Measurements from ENCODE around the gene EYA2.
"Not testable (repeated sequence)": the region's sequence is repeated elsewhere in the genome, so short reads cannot be mapped to it uniquely, and the experiment has no call there.

The EYA2 gene

GRCh38 chr20:46955601-46956556 is 61.2 kb downstream of the EYA2 start:
- DNase-seq, result no peak

DNA sequence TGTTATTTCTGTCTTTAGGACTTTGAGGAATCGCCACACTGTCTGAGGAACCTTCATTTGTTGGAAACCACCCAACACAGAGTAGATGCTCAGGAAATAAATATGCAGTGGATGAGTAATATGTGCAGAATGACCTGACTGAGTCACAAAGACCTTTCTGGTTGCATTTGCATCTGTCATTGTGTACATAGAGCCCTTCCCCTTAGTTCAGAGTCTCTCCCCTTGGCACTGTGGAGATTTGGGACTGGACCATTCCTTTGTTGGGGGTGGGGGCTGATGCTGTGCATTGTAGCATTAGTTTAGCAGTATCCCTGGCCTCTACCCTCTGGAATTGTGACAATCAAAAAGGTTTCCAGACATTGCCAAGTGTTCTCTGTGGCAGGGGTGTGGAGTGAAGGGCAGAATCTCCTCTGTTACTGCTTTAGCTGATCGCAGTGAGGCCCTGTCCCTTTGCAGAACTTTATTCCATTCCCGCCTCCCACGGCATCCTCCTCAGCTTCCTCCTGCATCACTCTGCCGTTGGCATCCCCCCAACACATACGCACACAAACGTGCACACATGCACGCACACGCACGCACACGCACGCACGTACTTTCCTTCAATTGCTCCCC is 64.5 kb downstream of the EYA2 start:
- no peak for DNase-seq

DNA sequence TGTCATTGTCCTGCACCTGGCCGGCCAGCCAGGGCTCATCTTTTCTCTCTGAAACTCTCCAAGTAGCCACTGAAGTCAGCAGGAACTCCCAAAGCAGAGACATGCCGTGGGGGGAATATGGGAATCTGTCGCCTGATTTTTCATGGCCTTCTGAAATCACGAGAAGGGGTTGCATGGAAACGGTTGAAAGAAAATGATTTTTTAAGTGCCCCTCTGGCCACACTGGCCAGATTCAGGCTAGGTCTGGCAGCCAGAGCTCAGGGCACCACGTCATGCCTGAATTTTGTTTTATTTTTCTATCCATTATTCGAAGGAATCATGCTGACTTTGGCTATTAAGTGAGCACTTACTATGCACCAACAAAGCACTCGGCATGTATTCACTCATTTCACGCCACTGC is 65.2 kb downstream of the EYA2 start:
- DNase-seq, result no peak

GRCh38 chr20:46960536-46960935 is 65.9 kb downstream of the EYA2 start:
- no peak for DNase-seq

DNA sequence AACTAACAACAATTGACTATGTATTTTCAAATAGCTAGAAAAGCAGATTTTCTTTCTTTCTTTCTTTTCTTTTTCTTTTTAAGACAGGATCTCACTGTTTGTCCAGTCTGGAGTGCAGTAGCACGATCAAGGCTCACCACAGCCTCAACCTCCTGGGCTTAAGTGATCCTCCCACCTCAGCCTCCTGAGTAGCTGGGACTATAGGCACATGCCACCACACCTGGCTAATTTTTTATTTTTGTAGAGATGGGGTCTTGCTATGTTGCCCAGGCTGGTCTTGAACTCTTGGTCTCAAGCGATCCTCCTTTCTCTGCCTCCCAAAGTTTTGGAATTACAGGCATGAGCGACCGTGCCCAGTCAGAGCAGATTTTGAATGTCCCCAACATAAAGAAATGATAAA is 67.3 kb downstream of the EYA2 start:
- not testable (repeated sequence) for DNase-seq

DNA sequence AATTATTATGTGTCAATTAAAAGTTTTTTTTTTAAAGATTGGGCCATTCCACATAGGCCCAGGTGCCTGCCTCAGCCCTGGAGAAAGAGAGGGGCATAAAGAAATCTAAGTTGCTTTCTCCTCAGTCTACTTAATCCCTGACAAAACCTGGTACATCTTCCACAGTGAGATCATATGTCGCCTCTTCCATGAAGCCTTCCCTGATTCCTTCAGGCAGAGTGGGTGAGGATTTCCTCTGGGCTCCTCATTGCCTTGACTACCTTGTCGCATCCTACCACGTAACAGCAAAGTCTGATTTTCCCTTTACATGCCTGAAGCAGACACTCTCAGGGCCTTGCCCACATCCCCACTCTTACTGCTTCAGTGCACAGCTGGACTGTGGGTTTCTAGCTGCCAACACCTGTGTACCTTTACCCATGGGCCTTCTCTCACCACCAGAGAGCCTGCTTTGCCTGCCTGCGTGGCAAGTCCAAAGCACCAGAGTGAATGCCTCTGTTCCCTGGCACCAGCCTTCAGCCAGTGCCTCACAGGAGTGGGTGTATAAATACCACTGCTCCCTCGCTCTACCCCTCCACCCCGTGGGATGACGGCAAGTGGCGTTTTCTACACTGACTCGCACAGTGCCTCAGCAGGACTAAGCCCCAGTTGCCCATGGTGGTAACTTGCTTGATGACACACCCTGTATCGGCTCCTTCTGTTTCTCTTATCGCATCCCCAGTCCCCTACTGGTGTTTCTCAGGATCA is 68.0 kb downstream of the EYA2 start:
- DNase-seq, result no peak

- no peak for DNase-seq
Measured at GRCh38 chr20:46963196-46963529, 68.5 kb downstream of the EYA2 start.

GRCh38 chr20:46963758-46964617 is 69.3 kb downstream of the EYA2 start:
- DNase-seq, result no peak

DNA sequence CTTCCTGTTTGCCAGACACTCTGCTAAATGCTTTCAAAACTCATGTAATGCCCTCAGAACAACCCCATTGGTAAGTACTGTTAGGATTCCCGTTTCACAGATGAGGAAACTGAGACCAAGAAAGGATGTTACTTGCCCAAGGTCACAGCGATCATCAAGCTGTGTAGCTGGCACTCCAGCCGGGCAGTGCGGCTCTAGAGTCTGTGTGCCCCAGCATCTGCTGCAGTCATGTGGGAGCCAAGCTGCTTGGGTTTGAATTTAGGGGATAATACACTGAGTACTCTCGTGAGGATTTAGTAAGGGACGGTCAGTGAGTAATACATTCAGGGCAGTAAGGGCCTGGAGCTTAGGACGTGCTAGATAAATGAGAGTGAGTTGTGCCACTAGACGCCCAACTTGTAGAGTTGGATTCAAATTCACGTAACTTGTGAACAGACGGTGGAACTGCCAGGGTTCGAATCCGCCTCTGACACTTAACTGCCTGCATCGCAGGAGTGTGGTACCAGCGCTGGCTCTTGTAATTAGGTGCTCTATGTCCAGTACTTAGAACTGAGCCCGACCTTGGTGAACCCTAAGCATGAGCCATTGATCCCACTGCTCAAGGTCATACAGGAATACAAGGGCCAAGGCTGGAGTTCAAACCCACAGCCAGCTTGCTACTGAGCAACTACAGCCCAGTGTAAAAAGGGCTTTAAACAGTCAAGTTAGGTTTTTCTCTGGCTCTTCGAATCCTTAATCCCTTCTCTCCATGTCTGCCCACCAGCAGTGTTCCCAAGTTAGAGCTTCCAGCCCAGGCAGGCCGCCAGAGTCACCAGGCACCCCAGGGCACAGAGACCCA is 70.2 kb downstream of the EYA2 start:
- DNase-seq, result no peak

DNA sequence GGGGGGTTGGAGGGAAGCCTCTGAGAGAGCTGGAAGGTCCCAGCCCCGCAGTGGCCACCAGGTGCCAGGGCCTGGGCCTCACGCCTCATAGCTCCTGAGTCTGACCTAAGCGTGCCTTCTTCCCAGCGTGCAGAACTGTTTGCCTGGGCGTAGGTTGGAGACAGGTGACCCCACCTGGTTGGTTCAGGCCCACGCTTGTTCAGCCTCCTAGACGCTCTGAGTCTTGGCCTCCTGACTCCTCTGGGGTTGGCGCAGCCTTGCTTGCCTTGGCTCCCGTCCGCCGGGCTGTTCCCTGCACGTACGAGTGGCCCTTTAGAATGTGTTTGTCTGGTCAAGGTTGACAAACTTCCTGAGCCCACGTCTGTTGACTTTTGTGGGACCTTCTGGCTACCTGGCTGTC is 70.8 kb downstream of the EYA2 start:
- DNase-seq, result no peak

- DNase-seq, result no peak
Measured at GRCh38 chr20:46967646-46968045, 73.0 kb downstream of the EYA2 start.

DNA sequence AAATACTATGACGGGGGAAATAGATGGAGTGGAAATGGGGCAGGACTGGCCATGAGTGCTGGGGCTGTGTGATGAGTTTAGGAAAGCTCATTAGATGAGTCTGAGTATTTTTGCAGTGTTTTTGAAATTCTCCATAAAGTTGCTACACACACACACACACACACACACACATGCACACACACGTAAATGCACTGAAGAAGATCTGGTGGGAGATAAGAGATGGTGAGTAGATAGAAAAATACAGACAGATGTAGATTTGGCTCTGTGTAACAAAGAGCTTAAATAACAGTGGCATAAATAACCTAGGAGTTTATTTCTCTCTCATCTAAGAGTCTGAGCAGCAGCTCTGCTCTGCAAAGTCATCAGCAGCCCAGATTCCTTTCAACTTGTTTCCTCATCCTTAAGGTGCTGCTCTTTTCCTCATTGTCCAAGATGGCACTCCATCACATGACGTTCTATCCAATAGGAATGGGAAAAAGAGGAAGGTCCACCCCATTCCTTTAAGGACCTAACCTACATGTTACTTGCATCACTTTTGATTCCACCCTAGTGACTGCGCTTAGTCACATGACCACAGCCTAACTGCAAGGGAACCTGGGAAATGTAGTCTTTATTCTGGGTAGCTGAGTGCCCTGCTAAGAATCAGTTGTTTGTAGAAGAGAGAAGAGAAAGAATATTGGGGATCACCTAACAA is 76.4 kb downstream of the EYA2 start:
- no peak for DNase-seq

GRCh38 chr20:46973766-46974165 is 79.1 kb downstream of the EYA2 start:
- no peak for DNase-seq

DNA sequence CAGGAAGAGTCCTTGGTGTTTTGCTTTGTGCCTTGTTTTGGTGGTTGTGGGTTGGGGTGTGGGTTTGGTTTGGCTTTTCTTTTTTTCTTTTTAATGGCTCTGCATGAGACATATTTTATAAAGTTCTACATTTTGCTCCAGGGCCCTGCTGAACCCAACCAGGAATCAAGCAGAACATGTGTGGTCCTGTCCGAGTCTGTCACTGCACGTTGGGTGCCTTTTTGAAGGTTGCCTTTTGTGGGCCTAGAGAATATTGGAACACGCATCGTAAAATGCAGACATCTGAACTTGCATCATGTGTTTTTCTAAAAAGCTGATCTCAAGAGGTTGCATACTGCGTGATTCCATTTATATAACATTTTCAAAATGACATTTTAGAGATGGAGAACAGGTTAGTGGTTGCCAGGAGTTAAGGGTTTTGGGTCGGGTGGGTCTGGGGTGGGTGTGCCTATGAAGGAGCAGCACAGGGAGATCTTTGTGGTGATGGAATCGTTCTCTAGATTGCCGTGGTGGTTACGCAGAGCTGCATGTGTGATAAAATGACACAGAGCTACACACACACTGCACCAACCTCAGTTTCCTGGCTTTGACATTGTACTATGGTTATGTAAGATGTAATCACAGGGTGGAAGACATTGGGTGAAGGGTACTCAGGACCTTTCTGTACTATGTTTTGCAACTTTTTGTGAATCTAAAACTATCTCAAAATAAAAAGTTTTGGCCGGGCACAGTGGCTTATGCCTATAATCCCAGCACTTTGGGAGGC is 80.2 kb downstream of the EYA2 start:
- no peak for DNase-seq

DNA sequence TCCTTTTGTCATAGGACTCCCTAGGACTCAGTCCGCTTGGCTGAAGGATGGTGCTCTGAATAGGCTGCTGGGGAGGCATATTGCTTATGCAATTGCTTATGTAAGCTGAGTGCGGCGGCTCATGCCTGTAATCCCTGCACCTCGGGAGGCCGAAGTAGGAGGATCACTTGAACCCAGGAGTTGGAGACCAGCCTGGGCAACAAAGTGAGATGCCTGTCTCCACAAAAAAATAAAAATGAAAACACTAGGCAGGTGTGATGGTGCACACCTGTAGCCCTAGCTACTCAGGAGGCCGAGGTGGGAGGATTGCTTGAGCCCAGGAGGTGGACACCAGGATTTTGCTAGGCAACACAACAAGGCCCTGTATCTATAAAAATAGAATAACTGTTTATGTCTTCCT is 81.3 kb downstream of the EYA2 start:
- no peak for DNase-seq

DNA sequence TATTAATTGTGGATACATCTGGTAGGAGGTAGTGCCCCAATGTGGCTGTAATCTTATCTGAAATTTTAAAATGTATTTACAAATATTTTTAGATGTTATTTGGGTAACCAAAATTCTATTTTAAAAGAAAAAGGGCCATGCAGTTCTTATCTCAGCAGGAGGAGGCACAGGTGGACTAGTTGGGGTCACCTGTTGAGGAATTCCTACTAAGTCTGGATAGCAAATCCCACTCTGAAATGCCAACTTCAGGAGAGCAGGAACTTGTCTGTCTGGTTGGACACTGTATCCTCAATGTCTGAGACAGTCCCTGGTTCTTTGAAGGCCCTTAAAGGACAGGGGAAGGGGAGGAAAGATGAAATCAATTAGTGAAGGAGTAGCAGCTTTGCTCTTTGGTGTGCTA is 82.6 kb downstream of the EYA2 start:
- no peak for DNase-seq

GRCh38 chr20:46977909-46978588 is 83.4 kb downstream of the EYA2 start:
- no peak for DNase-seq

- no peak for DNase-seq
Measured at GRCh38 chr20:46978951-46979491, 84.4 kb downstream of the EYA2 start.

GRCh38 chr20:46979603-46980241 is 85.1 kb downstream of the EYA2 start:
- no peak for DNase-seq
